RCC 7860 (cell line): ENCODE results near the gene ADGRD1.

Experiments
- DNase-seq: peaks from one replicate; pipeline ENCODE4 v3.0.0-alpha.2; 2015; ENCODE audit warnings: low spot score
- FAIRE-seq: peaks from 2 replicates; lab custom pipeline; 2012; peaks lifted over from hg19 to GRCh38; lab: Jason Lieb, UNC

ADGRD1 gene

DNA sequence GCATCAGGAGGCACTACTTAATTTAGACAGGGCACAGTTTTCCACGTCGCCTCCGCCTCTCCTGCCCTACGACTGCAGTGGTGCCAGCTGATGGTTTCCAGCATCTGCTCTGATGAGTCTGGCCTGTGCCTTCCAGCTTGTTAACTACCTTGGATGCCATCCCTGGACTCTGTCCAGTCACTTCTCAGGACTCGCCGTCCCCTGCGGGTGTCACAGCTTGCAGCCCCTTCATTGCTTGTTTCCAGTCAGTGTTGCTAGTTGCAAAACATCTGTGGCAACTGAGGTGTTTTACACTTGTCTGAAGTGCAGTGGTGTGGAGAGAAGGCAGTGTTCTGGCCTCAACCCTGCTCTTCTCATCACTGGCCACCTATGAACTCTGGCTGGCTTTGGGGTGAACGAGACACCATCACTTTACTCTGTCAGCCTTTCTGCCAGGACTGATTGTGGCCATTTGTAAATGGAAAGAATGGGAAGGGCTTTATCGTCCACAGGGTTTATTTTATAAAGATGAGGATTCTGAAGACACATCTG, 8.3 kb downstream of the ADGRD1 start:
- no peak for FAIRE-seq
- no peak for DNase-seq

DNA sequence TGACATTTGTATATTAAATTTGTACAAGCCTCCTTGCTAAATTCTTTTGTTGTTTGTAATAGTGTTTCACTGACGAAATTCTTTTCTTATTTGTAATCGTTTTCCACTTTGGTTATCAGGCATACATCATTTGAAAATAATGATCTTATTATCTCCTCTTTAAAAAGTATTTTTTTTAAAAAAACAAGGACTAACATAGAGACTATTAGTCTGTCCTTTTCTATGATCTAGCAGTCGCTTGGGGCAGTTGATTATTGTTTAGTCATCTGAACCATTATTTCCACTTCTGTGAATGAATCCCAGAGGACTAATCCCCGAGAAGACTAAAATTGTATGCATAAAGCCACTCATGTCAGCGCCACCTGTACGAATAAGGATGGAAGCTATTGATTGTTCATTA, 11.5 kb downstream of the ADGRD1 start:
- no peak for DNase-seq

DNA sequence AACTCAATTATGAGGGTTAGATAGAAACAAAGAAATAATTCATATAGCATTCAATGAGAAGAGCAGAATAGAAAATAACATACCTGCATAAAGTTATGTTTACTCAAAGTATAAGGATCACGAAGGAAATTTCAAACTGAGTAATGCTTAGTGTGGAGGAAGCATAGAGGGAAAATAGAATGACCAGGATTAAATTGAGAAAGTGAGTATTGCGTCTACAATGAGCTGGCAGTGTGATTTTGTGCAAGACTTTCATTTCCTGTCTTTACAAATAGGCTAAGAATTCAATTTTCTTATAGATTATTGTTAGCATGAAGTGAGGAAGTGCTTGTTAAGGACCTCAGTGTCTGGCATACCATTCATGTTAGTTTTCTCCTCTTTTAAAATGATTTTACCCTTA, 12.0 kb downstream of the ADGRD1 start:
- no peak for DNase-seq
- no peak for FAIRE-seq

More for the DNA sequence above, 11.5 kb downstream of the ADGRD1 start:
- FAIRE-seq, result no peak

DNA sequence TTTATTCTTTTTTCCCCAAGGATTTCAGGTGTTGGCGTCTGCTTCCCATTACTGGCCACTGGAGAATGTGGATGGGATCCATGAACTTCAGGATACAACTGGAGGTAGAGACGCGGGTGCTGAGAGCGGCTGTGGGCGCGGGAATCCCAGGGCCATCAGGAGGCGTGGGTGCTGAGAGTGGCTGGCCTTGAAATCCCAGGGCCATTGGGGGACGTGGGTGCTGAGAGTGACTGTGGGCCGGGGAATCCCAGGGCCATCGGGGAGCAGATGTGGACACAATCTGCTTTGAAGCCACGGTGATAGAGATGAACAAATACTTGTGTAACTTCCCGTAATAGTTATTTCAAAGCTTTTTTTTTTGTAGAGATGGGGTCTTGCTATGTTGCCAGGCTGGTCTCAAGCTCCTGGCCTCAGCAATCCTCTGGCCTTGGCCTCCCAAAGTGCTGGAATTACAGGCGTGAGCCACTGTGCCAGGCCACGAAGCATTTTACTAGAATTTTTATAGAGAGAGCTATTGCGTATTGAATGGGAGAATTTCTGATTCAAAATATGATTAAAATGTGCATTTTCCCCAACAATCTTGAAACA, 12.8 kb downstream of the ADGRD1 start:
- no peak for DNase-seq

DNA sequence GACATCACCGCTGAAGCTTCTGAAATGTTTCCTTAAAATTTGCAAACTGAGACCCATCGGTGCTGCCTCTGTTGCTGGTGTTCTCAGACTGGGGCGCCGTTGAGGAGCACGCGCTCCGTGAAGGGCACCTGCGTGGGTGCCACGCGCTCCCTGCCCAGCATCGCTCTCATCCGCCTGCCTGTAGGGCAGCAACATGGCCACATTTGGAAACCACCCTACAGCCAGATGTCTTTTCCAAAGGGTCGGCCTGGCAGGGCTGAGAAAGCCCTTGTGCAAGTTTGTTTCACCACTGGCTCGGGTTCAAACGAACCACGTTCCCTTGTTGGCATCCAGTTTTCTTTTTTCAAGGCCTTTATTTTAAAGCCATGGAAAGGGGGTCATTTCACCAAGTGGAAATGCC, 13.9 kb downstream of the ADGRD1 start:
- no peak for FAIRE-seq

More for the DNA sequence above, 12.8 kb downstream of the ADGRD1 start:
- FAIRE-seq, result no peak

DNA sequence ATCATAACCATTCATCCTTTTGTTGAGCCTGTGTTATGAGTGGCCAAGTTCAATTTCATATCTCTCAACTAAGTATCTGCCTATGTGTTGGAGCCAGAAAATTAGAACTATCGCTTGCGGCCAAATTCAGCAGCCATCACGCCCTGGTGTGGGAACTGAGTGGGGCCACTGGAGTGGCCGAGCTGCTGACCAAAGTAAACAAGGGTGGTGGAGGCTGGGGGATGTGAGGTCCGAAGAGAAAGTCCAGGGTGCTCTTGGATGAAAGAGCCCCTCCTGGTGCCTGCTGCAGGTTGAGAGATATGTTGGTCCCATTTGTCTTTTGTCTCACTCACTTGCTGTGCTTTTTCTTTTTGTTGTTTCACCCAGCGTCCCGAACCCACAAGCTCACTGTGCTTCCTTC, 14.9 kb downstream of the ADGRD1 start:
- FAIRE-seq (no peak), DNase-seq (no peak)

More for the DNA sequence above, 13.9 kb downstream of the ADGRD1 start:
- DNase-seq, result no peak

DNA sequence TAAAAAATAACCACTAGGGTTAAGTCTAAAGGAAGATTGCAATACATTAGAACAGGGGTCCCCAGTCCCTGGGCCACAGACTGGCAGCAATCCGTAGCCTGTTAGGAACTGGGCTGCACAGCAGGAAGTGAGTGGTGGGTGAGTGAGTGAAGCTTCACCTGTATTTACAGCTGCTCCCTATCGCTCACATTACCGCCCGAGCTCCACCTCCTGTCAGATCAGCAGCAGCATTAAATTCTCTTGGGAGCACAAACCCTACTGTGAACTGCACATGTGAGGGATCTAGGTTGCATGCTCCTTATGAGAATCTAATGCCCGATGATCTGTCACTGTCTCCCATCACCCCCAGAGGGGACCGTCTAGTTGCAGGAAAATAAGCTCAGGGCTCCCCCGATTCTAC, 15.5 kb downstream of the ADGRD1 start:
- FAIRE-seq, result no peak
- no peak for DNase-seq

DNA sequence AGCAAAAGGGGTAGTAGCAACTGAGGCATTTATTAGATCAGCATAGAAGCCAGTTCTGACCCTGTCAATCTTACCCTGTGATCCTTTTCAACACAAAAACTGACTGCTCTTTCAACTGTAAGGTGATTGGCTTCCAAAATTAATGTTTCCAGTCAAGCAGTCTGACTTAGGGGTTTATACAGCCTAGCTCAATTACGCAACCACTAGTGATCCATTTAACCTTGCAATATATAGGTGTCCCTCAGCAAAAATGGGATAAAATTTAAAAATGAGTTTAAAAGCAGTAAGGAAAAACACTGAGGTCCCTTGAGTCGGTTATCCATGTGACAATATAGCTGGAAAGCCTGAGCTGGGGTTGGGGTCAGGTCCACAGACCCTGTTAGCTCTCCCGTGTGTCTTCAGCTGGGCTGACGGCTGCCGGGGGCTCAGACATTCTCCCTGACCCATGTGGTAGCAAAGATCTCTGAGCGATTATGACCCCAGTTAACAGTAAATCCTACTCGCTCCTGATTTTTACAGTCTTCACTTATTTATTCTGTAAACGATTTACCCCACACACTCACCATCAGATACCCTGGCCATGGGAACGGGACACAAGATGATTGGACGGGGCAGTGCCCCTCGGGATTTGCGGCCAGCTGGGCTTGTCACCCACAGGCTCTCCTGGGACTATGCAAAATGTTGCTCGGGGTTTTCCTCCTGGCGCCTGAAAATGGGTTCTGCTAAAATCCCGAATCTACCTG, 16.6 kb downstream of the ADGRD1 start:
- FAIRE-seq, result no peak

DNA sequence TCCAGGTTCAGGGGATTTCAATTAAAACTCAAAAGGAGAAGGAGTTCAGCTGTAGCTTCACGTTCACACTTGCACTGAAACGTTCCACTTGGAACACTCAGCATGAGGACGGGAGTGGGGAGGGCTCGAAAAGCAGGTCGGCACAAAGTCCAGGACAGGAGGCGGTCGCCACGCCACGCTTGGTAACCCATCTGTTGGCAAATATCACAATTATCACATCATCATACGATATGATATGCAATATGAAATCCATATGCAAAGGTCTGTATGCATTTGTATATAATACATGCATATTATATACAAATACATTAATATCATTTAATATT, 17.2 kb downstream of the ADGRD1 start:
- DNase-seq, result no peak
- FAIRE-seq, result no peak

More for the DNA sequence above, 16.6 kb downstream of the ADGRD1 start:
- no peak for DNase-seq

DNA sequence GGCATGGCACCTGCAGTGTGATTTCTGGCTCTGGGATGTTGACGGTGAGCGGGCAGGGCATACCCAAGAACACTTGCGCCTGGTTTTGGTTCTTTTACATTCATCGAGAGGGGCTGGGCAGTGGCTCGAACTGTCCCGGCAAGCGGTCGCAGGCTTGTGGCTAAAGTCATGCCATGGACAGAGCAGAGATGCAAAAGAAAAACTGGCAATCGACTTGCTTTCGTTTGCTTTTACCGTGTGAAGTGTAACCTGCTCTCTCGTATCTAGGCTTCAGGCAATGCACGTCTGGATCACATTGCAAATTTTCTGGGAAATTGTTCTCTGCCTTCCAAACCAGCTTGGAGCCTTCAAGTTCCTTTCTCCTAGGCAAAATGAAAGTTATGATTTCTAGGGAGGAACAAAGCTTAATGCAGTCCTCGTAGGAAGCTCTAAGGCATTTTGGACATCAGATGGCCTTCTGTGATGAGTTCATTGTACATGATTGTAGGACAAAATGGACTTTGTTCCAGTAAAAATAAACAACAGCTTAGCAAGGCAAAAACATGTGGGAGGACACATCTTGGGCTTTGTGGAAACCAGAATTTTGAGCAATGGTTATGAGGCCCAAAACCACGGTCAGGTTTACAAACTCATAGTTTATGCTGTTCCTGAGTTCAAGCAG, 18.3 kb downstream of the ADGRD1 start:
- FAIRE-seq (no peak), DNase-seq (no peak)

DNA sequence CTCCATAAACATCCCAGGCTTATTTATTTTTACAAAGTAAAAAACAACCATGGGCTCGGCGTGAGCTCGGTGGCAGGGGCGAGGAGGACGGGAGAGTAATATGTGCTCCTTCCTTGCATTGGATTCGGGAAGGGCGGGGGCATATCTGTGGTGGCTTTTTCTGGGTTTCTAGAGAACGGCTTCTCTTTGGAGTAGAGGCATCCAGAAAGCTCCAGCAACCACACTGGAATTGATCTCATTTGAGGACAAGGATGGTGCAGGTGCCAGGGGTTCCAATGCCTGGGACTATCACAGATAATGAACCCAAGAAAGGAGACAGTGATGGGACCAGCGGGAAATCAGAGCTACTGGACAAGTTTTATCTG, 18.9 kb downstream of the ADGRD1 start:
- FAIRE-seq (no peak), DNase-seq (no peak)

DNA sequence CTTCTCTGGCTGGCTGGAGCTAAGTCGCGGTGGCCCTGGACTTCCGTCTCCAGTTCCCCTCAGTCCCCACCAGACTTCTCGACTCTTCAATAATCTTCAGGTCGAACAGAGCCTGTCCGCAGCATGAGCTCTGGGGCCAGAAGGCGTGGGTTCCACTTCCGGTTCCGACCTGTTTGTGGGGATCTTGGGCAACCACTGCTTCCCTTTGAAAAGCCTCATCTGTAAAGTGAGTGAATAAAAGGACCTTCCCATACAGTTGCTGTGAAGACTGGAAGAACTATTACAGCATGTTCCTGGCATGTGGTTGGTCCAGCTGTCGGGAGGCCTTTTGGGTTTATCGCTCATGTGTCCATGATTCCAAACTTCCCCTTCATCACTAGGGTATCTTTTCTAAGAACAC, 19.4 kb downstream of the ADGRD1 start:
- DNase-seq, result no peak
- FAIRE-seq, result no peak

DNA sequence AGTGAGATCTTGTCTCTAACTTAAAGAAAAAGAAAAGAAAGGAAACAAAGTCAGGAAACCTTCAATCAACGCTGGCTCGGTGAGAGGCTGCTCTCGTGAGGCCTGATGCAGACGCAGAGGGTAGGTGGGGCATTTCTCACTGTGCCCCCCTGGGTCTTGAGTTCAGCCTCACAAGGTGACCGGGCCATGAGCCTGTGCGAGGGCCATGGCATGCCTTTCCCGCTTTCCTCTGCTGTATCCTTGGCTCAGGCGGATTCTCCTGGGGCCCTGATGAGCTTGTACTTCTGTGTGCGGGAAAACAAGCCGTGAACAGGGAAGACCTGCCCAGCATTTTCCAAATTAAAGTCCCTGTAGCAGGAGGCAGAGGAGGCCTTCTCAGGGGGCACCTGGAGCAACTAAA, 20.2 kb downstream of the ADGRD1 start:
- DNase-seq (no peak), FAIRE-seq (no peak)

DNA sequence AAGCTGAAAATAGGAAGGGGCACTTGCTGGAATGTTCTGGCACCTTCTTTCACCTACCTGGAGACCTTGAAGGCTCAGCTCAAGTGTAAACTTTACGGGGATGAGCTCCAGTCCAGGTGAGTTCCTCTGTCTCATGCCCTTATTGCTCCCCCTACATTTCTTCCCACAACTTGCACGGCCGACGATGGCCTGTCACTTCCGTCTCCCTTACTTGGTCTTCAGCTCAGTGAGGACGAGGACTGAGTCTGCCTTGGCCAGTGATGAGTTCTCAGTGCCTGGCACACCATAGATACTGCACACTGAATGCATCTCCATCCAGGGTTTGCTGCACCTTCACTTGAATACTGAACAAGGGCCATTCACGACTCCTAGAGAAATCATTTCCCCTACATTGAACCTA, 21.4 kb downstream of the ADGRD1 start:
- no peak for FAIRE-seq

DNA sequence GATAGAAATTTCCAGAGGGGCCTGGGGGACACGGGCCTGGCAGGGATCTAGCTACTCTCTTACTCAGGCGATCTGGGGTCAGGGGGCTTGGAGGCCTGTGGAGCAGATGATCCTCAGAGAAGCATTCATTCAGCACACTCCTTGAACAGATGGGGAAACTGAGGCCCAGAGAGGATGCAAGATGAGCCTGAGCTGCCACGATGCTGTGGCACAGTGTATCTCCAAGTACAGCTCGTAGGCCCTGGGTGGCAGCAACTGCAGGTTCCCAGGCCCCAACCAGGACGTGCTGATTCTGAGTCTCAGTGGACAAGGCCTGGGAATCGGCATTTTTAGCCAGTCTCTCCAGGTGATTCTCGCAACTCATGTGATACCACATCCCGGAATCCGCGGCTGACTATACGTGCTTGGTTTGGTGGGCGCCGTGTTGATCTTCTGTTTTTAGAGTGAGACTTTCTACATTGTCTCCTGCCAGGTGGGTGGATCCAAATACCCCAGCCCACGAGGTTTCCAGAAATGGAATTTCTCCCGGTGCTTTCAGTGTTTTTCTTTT, 22.5 kb downstream of the ADGRD1 start:
- FAIRE-seq, result no peak
- DNase-seq, result no peak

More for the DNA sequence above, 21.4 kb downstream of the ADGRD1 start:
- no peak for DNase-seq

DNA sequence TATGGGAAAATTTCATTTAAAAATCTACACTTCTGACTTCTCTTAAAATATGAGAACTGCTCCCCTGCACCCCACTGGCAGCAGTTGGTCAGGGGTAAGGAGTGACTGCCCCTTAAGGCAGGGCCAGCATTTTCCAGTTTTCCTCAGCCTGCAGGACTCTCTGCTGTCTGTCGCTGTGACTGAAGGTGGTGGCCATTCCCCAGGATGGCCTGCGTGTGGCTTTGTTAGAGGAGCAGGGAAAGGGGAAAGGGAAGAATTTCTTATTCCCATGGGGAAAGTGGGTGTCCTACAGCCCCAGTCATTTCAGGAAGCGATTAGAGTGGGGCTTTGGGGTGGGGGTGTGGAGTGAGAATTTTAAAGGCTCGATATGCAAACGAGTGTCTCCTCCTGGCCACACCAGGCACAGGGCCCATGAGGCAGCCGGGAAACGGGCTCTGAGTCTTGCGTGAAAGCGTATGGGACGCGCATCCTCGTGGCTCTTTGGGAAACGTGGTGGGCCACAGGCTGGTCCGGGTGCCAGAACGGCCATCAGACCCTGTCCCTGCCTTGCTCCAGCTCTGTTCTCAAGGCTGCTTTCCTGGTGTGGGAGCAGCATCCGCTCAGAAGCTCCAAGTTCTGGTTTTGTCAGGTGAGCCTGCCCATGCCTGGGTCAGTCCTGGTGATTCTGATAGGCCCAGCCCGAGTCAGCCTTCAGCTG, 23.5 kb downstream of the ADGRD1 start:
- no peak for DNase-seq
- FAIRE-seq, result no peak

DNA sequence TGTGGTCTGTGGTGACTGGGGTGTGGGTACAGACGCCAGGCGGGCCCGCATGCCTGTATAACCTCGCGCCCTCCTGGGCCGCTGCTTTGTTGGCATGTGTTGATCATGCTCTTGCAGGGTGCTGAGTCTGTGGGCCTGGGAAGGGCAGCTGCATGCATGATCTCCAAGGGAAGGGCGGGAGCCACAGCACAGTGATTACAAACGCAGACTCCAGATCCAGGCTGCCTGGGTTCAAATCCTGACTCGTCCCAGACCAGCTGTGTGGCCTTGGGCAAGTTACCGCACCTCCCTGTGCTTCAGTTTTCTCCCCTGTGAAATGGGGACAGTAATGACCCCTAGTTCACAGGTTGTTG, 24.0 kb downstream of the ADGRD1 start:
- DNase-seq (no peak), FAIRE-seq (no peak)

DNA sequence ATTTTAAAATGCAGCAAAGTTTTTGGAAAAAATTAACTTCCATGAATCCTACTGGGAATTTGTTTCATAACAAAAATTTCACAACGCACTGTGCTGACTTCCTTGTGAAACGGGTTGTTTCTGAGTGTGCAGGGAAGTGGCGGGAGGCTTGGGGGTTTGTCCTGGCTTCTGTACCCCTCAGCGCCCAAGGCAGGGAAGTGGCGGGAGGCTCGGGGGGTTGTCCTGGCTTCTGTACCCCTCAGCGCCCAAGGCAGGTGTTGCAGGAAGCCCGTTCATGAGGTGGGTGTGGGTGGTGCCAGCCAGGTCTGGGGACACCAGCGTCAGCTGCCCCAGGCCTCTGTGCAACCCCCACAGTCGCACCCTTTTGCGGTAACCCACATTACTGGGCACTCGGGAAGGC, 25.1 kb downstream of the ADGRD1 start:
- no peak for FAIRE-seq

DNA sequence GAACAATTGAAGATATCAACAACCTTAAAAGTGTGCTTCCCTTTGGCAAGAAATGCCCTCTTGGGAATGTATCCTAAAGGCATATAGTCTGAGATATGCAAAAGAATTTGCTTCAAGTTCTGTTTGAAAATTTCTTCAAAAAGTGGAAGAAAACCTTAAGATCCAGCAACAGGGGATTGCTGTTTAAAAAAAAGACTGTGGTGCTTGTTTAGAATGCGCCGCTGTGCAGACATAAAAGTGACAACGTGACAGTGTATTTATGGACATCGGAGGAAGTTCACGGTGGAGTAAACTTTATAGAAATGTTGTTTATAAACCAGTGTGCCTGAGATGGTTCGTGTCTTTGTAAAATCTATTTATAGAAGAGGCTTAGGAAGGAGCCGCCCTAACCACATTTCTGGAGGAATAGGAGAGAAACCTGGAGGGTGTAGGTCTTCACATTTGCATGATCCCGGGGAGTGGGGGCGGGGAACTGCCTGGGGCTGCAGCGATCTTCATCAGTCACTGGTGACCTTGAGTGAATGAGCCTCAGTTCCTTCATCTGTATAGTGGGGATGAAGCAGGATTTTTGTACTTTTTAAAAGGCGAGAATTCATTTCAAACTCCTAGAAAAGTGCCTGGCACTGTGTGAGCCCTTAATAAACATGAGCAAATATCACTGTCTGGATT, 27.5 kb downstream of the ADGRD1 start:
- DNase-seq (no peak), FAIRE-seq (no peak)

More for the DNA sequence above, 25.1 kb downstream of the ADGRD1 start:
- DNase-seq, result no peak

DNA sequence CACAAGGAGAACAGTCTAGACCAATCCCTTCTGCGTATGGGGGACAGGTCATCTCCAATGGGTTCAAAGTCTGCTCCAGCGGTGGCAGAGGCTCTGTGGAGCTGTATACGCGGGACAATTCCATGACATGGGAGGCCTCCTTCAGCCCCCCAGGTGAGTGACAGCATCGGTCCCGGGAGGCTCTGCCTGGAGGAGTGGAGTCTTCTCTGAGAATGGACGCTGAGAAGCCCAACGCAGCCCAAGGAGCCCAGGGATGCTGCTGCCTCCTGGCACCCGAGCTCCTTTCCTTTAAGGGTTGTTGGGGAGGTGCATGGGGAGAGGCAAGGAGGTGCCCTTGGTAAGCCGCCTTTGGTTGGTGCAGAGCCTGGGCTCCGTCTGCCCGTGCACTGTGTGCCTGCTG, 28.2 kb downstream of the ADGRD1 start:
- FAIRE-seq (no peak), DNase-seq (no peak)
